Measurements from ENCODE around the gene BCL3.

The BCL3 gene

GRCh38 chr19:44740351-44740824 lies 8.1 kb upstream of the BCL3 start:
- H3K4me1 ChIP-seq (ENCODE audit: control insufficient read depth, insufficient read depth, low read length) = peaks cover 4% of the 10 kb centered on the region
- H3K36me3 ChIP-seq (ENCODE audit: control insufficient read depth in 2 of 2, insufficient read depth in 1 of 2, low read length in 2 of 2) = no peaks in the 10 kb centered on the region
- TF ChIP-seq SCRT1 (tag by site-specific recombination; IDR thresholded peaks at IDR 0.05; ENCODE audit: borderline replicate concordance) = no peak
- no peak for TF ChIP-seq ZNF239 (tag by site-specific recombination; IDR thresholded peaks at IDR 0.05)
- TF ChIP-seq KLF1 (tag by site-specific recombination; IDR thresholded peaks at IDR 0.05) = no peak
- TF ChIP-seq CTCF (tag by site-specific recombination; IDR thresholded peaks at IDR 0.05) = peak; percentile 18; the same call in 1 of the 2 replicates
- no peak for TF ChIP-seq ZFP69B (tag by site-specific recombination; IDR thresholded peaks at IDR 0.05)
- TF ChIP-seq ZNF658 (tag by site-specific recombination; IDR thresholded peaks at IDR 0.05) = no peak
- TF ChIP-seq ZNF610 (tag by site-specific recombination; IDR thresholded peaks at IDR 0.05; ENCODE audit: borderline replicate concordance) = no peak
- ChIA-PET POLR2A (no interaction called here), CTCF (interaction anchor here (0.7 to 3.2 kb wide), 5 partner anchors 9 to 50 kb away, joined by 3 to 20 read pairs (median 4); no protein-coding TSS in a partner anchor)
- no peaks in the 10 kb centered on the region for H3K9me3 ChIP-seq (ENCODE audit: control insufficient read depth, insufficient read depth, low read depth, low read length)
- H3K27ac ChIP-seq (ENCODE audit: extremely low read depth, low read depth, low read length) = no peak overlapping the region
- H3K4me3 ChIP-seq (ENCODE audit: low read depth, low read length) = no peak overlapping the region

GRCh38 chr19:44741258-44741731 lies 7.2 kb upstream of the BCL3 start:
- POLR2A ChIA-PET = interaction anchor here (0.7 kb wide), 1 partner anchor 30 kb away, joined by 3 read pairs; no protein-coding TSS in a partner anchor
- no peaks in the 10 kb centered on the region for H3K9me3 ChIP-seq (ENCODE audit: control insufficient read depth, insufficient read depth, low read depth, low read length)
- H3K27ac ChIP-seq (ENCODE audit: extremely low read depth, low read depth, low read length) = no peak overlapping the region
- peaks cover 4% of the 10 kb centered on the region for H3K4me1 ChIP-seq (ENCODE audit: control insufficient read depth, insufficient read depth, low read length)
- TF ChIP-seq ZNF362 (tag by site-specific recombination; IDR thresholded peaks at IDR 0.05) (no peak), ZNF768 (tag by site-specific recombination; IDR thresholded peaks at IDR 0.05) (0 out of 2 replicates have a peak, but pooled peaks have one; percentile 18)
- no peaks in the 10 kb centered on the region for H3K36me3 ChIP-seq (ENCODE audit: control insufficient read depth in 2 of 2, insufficient read depth in 1 of 2, low read length in 2 of 2)
- CTCF ChIA-PET = interaction anchor here (0.6 to 3.2 kb wide), 7 partner anchors 8 to 123 kb away, joined by 3 to 14 read pairs (median 4); no protein-coding TSS in a partner anchor
- no peak overlapping the region for H3K4me3 ChIP-seq (ENCODE audit: low read depth, low read length)

- POLR2A ChIA-PET = interaction anchor here (0.5 to 1.5 kb wide), 5 partner anchors 12 to 77 kb away, joined by 3 to 4 read pairs (median 3); no protein-coding TSS in a partner anchor
- Histone ChIP-seq H3K4me3 (ENCODE audit: low read depth, low read length) (no peak overlapping the region), H3K27ac (ENCODE audit: extremely low read depth, low read depth, low read length) (peak overlapping the region; percentile 74)
- TF ChIP-seq ZNF776 (tag by site-specific recombination; IDR thresholded peaks at IDR 0.05; ENCODE audit: borderline replicate concordance) = no peak
- TF ChIP-seq PATZ1 (tag by site-specific recombination; IDR thresholded peaks at IDR 0.05) = peak; percentile 91
- no peak for TF ChIP-seq ZNF157 (tag by site-specific recombination; IDR thresholded peaks at IDR 0.05)
- TF ChIP-seq KLF1 (tag by site-specific recombination; IDR thresholded peaks at IDR 0.05) = peak; percentile 66
- peak; percentile 90 for TF ChIP-seq ZBTB48 (tag by site-specific recombination; IDR thresholded peaks at IDR 0.05)
- no peak for TF ChIP-seq ZNF654 (tag by site-specific recombination; IDR thresholded peaks at IDR 0.05; ENCODE audit: low read depth)
- 0 out of 2 replicates have a peak, but pooled peaks have one; percentile 56 for TF ChIP-seq ZNF223 (tag by site-specific recombination; IDR thresholded peaks at IDR 0.05)
- no peak for TF ChIP-seq ZNF623 (tag by site-specific recombination; IDR thresholded peaks at IDR 0.05)
- TF ChIP-seq ZNF518A (tag by site-specific recombination; conservative IDR thresholded peaks at IDR 0.05; ENCODE audit: low read depth) = no peak
Measured at GRCh38 chr19:44741841-44742329, 6.6 kb upstream of the BCL3 start.

More at GRCh38 chr19:44741841-44742329, 6.6 kb upstream of the BCL3 start:
- Histone ChIP-seq H3K36me3 (ENCODE audit: control insufficient read depth in 2 of 2, insufficient read depth in 1 of 2, low read length in 2 of 2) (no peaks in the 10 kb centered on the region), H3K9me3 (ENCODE audit: control insufficient read depth, insufficient read depth, low read depth, low read length) (no peaks in the 10 kb centered on the region), H3K4me1 (ENCODE audit: control insufficient read depth, insufficient read depth, low read length) (peaks cover 4% of the 10 kb centered on the region)
- CTCF ChIA-PET = interaction anchor here (0.6 to 4.0 kb wide), 7 partner anchors 12 to 122 kb away, joined by 3 to 23 read pairs (median 5); no protein-coding TSS in a partner anchor
